Measurements from ENCODE around the gene ME2.
"Not testable (repeated sequence)": the region's sequence is repeated elsewhere in the genome, so short reads cannot be mapped to it uniquely, and the experiment has no call there.

ME2 gene

GRCh38 chr18:50878345-50879301 lies at the start of gene ME2:
Gene ME2 (plus strand): TSS chr18:50879118. CDS start chr18:50895821, 16,703 bp downstream.
- DNase-seq = peak; percentile 93

GRCh38 chr18:50829644-50830043 lies 49.3 kb upstream of the ME2 start:
- no peak for DNase-seq

- no peak for DNase-seq
Measured at GRCh38 chr18:50830544-50830943, 48.4 kb upstream of the ME2 start.

GRCh38 chr18:50832754-50833153 lies 46.2 kb upstream of the ME2 start:
- DNase-seq = no peak

DNA sequence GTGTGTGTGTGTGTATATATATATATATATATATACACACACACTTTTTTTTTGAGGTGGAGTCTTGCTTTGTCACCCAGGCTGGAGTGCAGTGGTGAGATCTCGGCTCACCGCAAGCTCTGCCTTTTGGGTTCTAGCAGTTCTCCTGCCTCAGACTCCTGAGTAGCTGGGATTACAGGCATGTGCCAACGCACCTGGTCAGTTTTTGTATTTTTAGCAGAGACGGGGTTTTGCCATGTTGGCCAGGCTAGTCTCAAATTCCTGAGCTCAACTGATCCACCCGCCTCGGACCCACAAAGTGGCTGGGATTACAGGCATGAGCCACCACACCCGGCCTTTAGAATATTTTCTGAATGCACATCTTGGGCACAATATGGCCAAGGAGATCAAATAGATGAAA lies 45.4 kb upstream of the ME2 start:
- not testable (repeated sequence) for DNase-seq

GRCh38 chr18:50836521-50836957 lies 42.4 kb upstream of the ME2 start:
- DNase-seq = no peak

GRCh38 chr18:50839341-50839740 lies 39.6 kb upstream of the ME2 start:
- no peak for DNase-seq

- no peak for DNase-seq
Measured at GRCh38 chr18:50839996-50840395, 38.9 kb upstream of the ME2 start.

GRCh38 chr18:50842846-50843245 lies 36.1 kb upstream of the ME2 start:
- DNase-seq = no peak

GRCh38 chr18:50844554-50844953 lies 34.4 kb upstream of the ME2 start:
- no peak for DNase-seq

- no peak for DNase-seq
Measured at GRCh38 chr18:50844960-50845359, 34.0 kb upstream of the ME2 start.

GRCh38 chr18:50847192-50847591 lies 31.7 kb upstream of the ME2 start:
- no peak for DNase-seq

GRCh38 chr18:50848061-50848551 lies 30.8 kb upstream of the ME2 start:
- no peak for DNase-seq

GRCh38 chr18:50848991-50849390 lies 29.9 kb upstream of the ME2 start:
- no peak for DNase-seq

DNA sequence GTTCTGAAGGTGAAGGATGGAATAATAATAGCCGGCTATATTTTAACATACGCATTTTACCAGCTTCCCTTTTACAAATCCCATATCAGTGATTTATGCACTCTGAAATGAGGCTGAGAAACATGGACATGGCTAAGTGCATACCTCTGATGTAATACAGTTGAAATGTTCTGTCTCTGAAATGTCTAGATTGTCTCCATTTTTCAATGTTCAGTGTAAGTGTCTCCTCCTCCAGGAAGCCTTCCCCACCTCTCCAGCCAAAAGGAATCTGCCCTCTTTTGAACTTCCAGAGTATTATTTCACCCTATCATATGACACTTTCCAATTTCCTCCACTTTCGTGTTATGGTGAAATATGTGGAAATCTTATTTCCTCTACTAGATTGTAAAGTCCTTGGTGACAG lies 29.5 kb upstream of the ME2 start:
- no peak for DNase-seq

DNA sequence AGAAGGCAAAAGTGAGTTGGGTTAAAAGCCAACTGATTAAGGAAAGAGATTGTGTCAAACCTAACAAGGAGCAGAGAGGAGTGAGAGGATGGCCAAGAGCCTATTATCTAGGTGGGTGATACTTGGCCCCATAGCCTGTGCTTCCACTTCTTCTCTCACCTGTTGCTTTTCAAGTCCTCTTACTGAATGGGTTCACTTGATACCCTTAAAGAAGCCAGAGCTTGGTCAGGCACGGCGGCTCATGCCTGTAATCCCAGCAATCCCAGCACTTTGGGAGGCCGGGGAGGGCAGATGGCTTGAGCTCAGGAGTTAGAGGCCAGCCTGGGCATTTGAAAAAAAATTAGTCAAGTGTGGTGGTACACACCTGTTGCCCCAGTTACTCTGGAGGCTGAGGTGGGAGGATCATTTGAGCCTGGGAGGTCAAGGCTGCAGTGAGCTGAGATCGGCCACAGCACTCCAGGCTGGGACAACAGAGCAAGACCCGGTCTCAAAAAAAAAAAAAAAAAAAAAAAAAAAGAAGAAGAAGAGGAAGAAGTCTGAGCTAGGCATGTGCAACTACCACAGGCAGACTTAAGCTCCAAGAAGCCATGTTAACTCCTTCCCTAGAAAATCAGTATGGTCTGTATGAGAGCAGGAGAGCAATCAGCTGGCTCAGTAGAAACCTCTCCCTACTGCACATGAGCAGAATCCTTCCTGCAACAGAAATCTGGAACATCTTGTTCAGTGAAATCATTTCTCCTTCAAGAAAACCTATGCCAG lies 28.4 kb upstream of the ME2 start:
- no peak for DNase-seq

- DNase-seq = no peak
Measured at GRCh38 chr18:50853863-50854271, 25.1 kb upstream of the ME2 start.

- DNase-seq = no peak
Measured at GRCh38 chr18:50855976-50856757, 22.8 kb upstream of the ME2 start.

GRCh38 chr18:50857166-50857565 lies 21.8 kb upstream of the ME2 start:
- not testable (repeated sequence) for DNase-seq

GRCh38 chr18:50857694-50858093 lies 21.2 kb upstream of the ME2 start:
- DNase-seq = no peak

DNA sequence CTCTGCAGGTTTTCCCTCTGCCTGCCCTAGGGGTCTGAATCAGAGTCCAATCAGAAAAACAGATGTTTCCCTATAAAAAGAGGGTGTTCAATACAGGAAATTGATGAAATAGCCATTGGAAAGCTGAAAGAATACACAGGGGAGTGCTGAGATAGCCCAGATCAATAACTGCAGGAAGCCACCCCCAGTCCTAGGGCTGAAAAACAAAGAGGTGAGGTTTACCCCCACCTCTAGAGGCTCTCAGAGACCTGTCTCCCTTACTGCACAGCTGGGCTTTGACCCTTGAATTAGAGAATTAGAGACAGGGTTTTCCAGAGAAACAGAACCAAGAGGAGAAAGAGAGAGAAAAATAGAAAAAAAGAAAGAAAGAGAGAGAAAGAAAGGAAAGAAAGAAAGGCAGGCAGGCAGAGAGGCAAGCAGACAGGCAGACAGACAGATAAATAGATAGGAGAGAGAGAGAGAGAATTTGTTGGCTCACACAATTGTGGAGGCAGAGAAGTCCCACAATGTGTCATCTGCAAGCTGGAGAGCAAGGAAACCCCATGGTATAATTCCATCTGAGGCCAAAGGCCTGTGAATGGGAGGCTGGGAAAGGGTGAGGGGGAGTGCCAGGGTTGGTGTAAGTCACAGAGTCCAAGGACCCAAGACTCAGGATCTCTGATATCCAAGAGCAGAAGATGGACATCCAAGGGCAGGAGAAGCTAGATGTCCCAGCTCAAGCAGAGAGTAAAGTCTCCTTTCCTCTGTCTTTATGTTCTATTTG lies 18.9 kb upstream of the ME2 start:
- no peak for DNase-seq

DNA sequence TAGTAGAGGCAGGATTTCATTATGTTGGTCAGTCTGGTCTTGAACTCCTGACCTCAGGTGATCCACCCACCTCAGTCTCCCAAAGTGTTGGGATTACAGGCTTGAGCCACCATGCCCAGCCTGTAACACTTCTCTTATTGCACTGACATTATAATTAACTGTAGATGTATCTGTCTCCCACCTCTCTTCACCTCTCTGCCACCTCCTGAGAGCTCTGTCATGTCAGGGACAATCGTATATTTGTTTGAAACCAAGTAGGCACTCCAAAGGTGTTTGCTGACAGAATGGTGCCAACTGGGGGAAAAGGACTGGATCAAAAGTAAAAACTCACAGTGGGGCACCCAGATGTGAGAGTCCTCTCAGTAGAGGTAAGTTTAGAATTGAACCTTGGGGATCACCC lies 17.3 kb upstream of the ME2 start:
- no peak for DNase-seq

Data from activated T-cell treated with anti-CD3 and anti-CD28 coated beads, Interleukin-2, amount 50 U/mL, for 1 hour (primary cell).